ENCODE results near the gene CMTM8. TPM values are rescaled to one million over a fixed set of nuclear protein-coding genes. Genes with fewer than 3 reads are reported as not detected.
"Not testable (repeated sequence)": the region's sequence is repeated elsewhere in the genome, so short reads cannot be mapped to it uniquely, and the experiment has no call there.

Gene CMTM8
- total and polyA plus RNA-seq, 4 donors = 0.63 to 6.8 (median 2.3) TPM

- H3K9me3 ChIP-seq (ENCODE audit: control insufficient read depth, low read length); H3K27me3 ChIP-seq (ENCODE audit: control insufficient read depth in 1 of 2, insufficient read depth in 2 of 2, low read length in 1 of 2); H3K36me3 ChIP-seq (ENCODE audit: control insufficient read depth in 1 of 2, insufficient read depth in 2 of 2, low read length in 1 of 2); DNase-seq; H3K4me1 ChIP-seq (ENCODE audit: control insufficient read depth in 1 of 2, insufficient read depth in 2 of 2, low read length in 2 of 2); ATAC-seq (ENCODE audit: low FRiP score); intact Hi-C loops (cut with DNase I); H3K4me3 ChIP-seq (ENCODE audit: low read length in 2 of 2); H3K27ac ChIP-seq (ENCODE audit: low read depth in 1 of 2, low read length in 2 of 2): not testable (repeated sequence)
- WGBS, 2 donors = 95 to 97% methylated on average over 2 of the region's 2 CpGs
Measured at GRCh38 chr3:32389577-32389976, 151.1 kb downstream of the CMTM8 start.

- intact Hi-C loops (cut with DNase I) = loop anchor here (10.0 kb wide), 1 partner anchor 97 kb away; no protein-coding TSS in a partner anchor
- 0 to 1% methylated on average over 68 to 107 of the region's 107 CpGs for WGBS, 2 donors
- peak within 1 kb of the TSS; percentile 30 to 49 for H3K4me3 ChIP-seq (ENCODE audit: low read length in 2 of 2)
- H3K4me1 ChIP-seq (ENCODE audit: control insufficient read depth in 1 of 2, insufficient read depth in 2 of 2, low read length in 2 of 2) = no peaks in the 10 kb centered on the region
- H3K27ac ChIP-seq (ENCODE audit: low read depth in 1 of 2, low read length in 2 of 2) = no peak within 1 kb of the TSS
- peak; percentile 85 to 90 for DNase-seq
- peak; percentile 85 for ATAC-seq (ENCODE audit: low FRiP score)
- H3K27me3 ChIP-seq (ENCODE audit: control insufficient read depth in 1 of 2, insufficient read depth in 2 of 2, low read length in 1 of 2) = no peaks in the 10 kb centered on the region
- H3K9me3 ChIP-seq (ENCODE audit: control insufficient read depth, low read length) = no peaks in the 10 kb centered on the region
- no peaks in the 10 kb centered on the region for H3K36me3 ChIP-seq (ENCODE audit: control insufficient read depth in 1 of 2, insufficient read depth in 2 of 2, low read length in 1 of 2)
Measured at GRCh38 chr3:32391643-32392535, 153.4 kb downstream of the CMTM8 start, which contains the start of gene CMTM7. Gene CMTM7, plus strand, starts transcription at chr3:32391853. Its CDS starts 54 bp downstream, at chr3:32391907.

- H3K4me3 ChIP-seq (ENCODE audit: low read length in 2 of 2) = peak overlapping the region in 1 of 2 donors; percentile 49
- ATAC-seq (ENCODE audit: low FRiP score) (peak; percentile 78), DNase-seq (peak; percentile 72 to 79)
- H3K36me3 ChIP-seq (ENCODE audit: control insufficient read depth in 1 of 2, insufficient read depth in 2 of 2, low read length in 1 of 2) = no peaks in the 10 kb centered on the region
- WGBS, 2 donors = 50% methylated on average over 18 of the region's 18 CpGs
- no peaks in the 10 kb centered on the region for H3K9me3 ChIP-seq (ENCODE audit: control insufficient read depth, low read length)
- no peaks in the 10 kb centered on the region for H3K27me3 ChIP-seq (ENCODE audit: control insufficient read depth in 1 of 2, insufficient read depth in 2 of 2, low read length in 1 of 2)
- no peaks in the 10 kb centered on the region for H3K4me1 ChIP-seq (ENCODE audit: control insufficient read depth in 1 of 2, insufficient read depth in 2 of 2, low read length in 2 of 2)
- no peak overlapping the region for H3K27ac ChIP-seq (ENCODE audit: low read depth in 1 of 2, low read length in 2 of 2)
- intact Hi-C loops (cut with DNase I) = loop anchor here (10.0 kb wide), 1 partner anchor 98 kb away; no protein-coding TSS in a partner anchor
Measured at GRCh38 chr3:32392536-32393302, 154.2 kb downstream of the CMTM8 start.

GRCh38 chr3:32395496-32395895 lies 157.0 kb downstream of the CMTM8 start:
- no peaks in the 10 kb centered on the region for H3K4me1 ChIP-seq (ENCODE audit: control insufficient read depth in 1 of 2, insufficient read depth in 2 of 2, low read length in 2 of 2)
- H3K27me3 ChIP-seq (ENCODE audit: control insufficient read depth in 1 of 2, insufficient read depth in 2 of 2, low read length in 1 of 2) = no peaks in the 10 kb centered on the region
- no peaks in the 10 kb centered on the region for H3K36me3 ChIP-seq (ENCODE audit: control insufficient read depth in 1 of 2, insufficient read depth in 2 of 2, low read length in 1 of 2)
- H3K4me3 ChIP-seq (ENCODE audit: low read length in 2 of 2) = no peak overlapping the region
- intact Hi-C loops (cut with DNase I) = loop anchor here (10.0 kb wide), 1 partner anchor 101 kb away; no protein-coding TSS in a partner anchor
- no peaks in the 10 kb centered on the region for H3K9me3 ChIP-seq (ENCODE audit: control insufficient read depth, low read length)
- ATAC-seq (ENCODE audit: low FRiP score) = no peak
- DNase-seq = no peak
- 74 to 85% methylated on average over 2 of the region's 2 CpGs for WGBS, 2 donors
- H3K27ac ChIP-seq (ENCODE audit: low read depth in 1 of 2, low read length in 2 of 2) = no peak overlapping the region

GRCh38 chr3:32397941-32398340 lies 159.5 kb downstream of the CMTM8 start:
- WGBS, 2 donors = 46 to 70% methylated on average over 2 of the region's 2 CpGs
- H3K9me3 ChIP-seq (ENCODE audit: control insufficient read depth, low read length) = no peaks in the 10 kb centered on the region
- ATAC-seq (ENCODE audit: low FRiP score) = no peak

GRCh38 chr3:32398531-32398930 lies 160.1 kb downstream of the CMTM8 start:
- WGBS, 2 donors = 82 to 86% methylated on average over 10 of the region's 10 CpGs
- H3K27ac ChIP-seq (ENCODE audit: low read depth in 1 of 2, low read length in 2 of 2) = no peak overlapping the region
- intact Hi-C loops (cut with DNase I) = loop anchor here (10.0 kb wide), 1 partner anchor 104 kb away; no protein-coding TSS in a partner anchor
- no peaks in the 10 kb centered on the region for H3K9me3 ChIP-seq (ENCODE audit: control insufficient read depth, low read length)
- peak in 1 of 2 donors; percentile 71 for DNase-seq
- no peak for ATAC-seq (ENCODE audit: low FRiP score)
- no peaks in the 10 kb centered on the region for H3K4me1 ChIP-seq (ENCODE audit: control insufficient read depth in 1 of 2, insufficient read depth in 2 of 2, low read length in 2 of 2)
- H3K4me3 ChIP-seq (ENCODE audit: low read length in 2 of 2) = no peak overlapping the region
- no peaks in the 10 kb centered on the region for H3K27me3 ChIP-seq (ENCODE audit: control insufficient read depth in 1 of 2, insufficient read depth in 2 of 2, low read length in 1 of 2)
- H3K36me3 ChIP-seq (ENCODE audit: control insufficient read depth in 1 of 2, insufficient read depth in 2 of 2, low read length in 1 of 2) = no peaks in the 10 kb centered on the region

More at GRCh38 chr3:32397941-32398340, 159.5 kb downstream of the CMTM8 start:
- no peak overlapping the region for H3K4me3 ChIP-seq (ENCODE audit: low read length in 2 of 2)
- no peaks in the 10 kb centered on the region for H3K36me3 ChIP-seq (ENCODE audit: control insufficient read depth in 1 of 2, insufficient read depth in 2 of 2, low read length in 1 of 2)
- intact Hi-C loops (cut with DNase I) = loop anchor here (10.0 kb wide), 1 partner anchor 103 kb away; no protein-coding TSS in a partner anchor
- DNase-seq = no peak
- H3K27me3 ChIP-seq (ENCODE audit: control insufficient read depth in 1 of 2, insufficient read depth in 2 of 2, low read length in 1 of 2) = no peaks in the 10 kb centered on the region
- H3K4me1 ChIP-seq (ENCODE audit: control insufficient read depth in 1 of 2, insufficient read depth in 2 of 2, low read length in 2 of 2) = no peaks in the 10 kb centered on the region
- H3K27ac ChIP-seq (ENCODE audit: low read depth in 1 of 2, low read length in 2 of 2) = no peak overlapping the region

- no peak for DNase-seq
- H3K4me1 ChIP-seq (ENCODE audit: control insufficient read depth in 1 of 2, insufficient read depth in 2 of 2, low read length in 2 of 2) = no peaks in the 10 kb centered on the region
- H3K27ac ChIP-seq (ENCODE audit: low read depth in 1 of 2, low read length in 2 of 2) = no peak overlapping the region
- H3K36me3 ChIP-seq (ENCODE audit: control insufficient read depth in 1 of 2, insufficient read depth in 2 of 2, low read length in 1 of 2) = no peaks in the 10 kb centered on the region
- intact Hi-C loops (cut with DNase I) = loop anchor here (10.0 kb wide), 1 partner anchor 104 kb away; no protein-coding TSS in a partner anchor
- WGBS, 2 donors = 48 to 50% methylated on average over 2 of the region's 2 CpGs
- H3K9me3 ChIP-seq (ENCODE audit: control insufficient read depth, low read length) = no peaks in the 10 kb centered on the region
- H3K4me3 ChIP-seq (ENCODE audit: low read length in 2 of 2) = no peak overlapping the region
- H3K27me3 ChIP-seq (ENCODE audit: control insufficient read depth in 1 of 2, insufficient read depth in 2 of 2, low read length in 1 of 2) = no peaks in the 10 kb centered on the region
- ATAC-seq (ENCODE audit: low FRiP score) = peak; percentile 43
Measured at GRCh38 chr3:32399030-32399620, 160.6 kb downstream of the CMTM8 start.

- Histone ChIP-seq H3K27me3 (ENCODE audit: control insufficient read depth in 1 of 2, insufficient read depth in 2 of 2, low read length in 1 of 2) (no peaks in the 10 kb centered on the region), H3K4me1 (ENCODE audit: control insufficient read depth in 1 of 2, insufficient read depth in 2 of 2, low read length in 2 of 2) (no peaks in the 10 kb centered on the region), H3K4me3 (ENCODE audit: low read length in 2 of 2) (peak overlapping the region; percentile 7 to 47), H3K9me3 (ENCODE audit: control insufficient read depth, low read length) (no peaks in the 10 kb centered on the region), H3K27ac (ENCODE audit: low read depth in 1 of 2, low read length in 2 of 2) (no peak overlapping the region), H3K36me3 (ENCODE audit: control insufficient read depth in 1 of 2, insufficient read depth in 2 of 2, low read length in 1 of 2) (no peaks in the 10 kb centered on the region)
- no peak for DNase-seq
- WGBS, 2 donors = 14 to 19% methylated on average over 11 of the region's 11 CpGs
- intact Hi-C loops (cut with DNase I) = loop anchor here in 1 of 2 donors (5.0 kb wide), 1 partner anchor 66 kb away; no protein-coding TSS in a partner anchor
- ATAC-seq (ENCODE audit: low FRiP score) = no peak
Measured at GRCh38 chr3:32401126-32401525, 162.6 kb downstream of the CMTM8 start.

Data from aorta (tissue), 5 donors.